Measurements from ENCODE around the gene PLXNA2. TPM values are rescaled to one million over a fixed set of nuclear protein-coding genes. Genes with fewer than 3 reads are reported as not detected.

Gene PLXNA2
- polyA plus RNA-seq, 2 of the 4 experiments (the other 2 are of a cell fraction): 0.36 to 0.87 TPM

DNA sequence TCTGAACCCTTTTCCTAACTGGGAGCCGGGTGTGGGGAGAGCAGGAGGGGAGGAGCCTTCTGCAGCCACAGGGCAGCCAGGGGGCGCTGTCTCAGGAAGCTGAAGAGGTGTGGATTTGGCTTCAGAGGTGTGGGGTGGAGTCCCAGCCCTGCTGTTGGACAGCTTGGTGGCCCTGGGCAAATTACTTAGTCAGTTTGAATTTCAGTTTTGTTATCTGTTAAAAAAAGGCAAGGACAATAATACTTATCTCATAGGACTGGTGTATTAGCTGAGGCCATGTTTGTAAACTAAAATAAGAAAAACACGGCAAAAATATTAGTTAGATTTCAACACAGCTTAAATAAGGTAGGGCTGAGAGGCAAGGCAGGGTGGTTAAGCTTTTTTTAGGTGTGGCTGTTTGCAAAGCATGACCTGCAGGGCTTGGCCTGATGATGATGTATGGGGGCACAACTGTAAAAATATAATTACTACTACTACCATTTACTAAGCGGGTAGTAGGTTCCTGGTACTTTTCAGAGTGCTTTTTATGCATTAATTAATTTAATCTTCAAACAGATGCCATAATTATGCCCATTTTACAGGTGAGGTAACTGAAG is 111.8 kb downstream of the PLXNA2 start (continued):
- TF ChIP-seq, protein P1, sequence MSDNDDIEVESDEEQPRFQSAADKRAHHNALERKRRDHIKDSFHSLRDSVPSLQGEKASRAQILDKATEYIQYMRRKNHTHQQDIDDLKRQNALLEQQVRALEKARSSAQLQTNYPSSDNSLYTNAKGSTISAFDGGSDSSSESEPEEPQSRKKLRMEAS (IDR thresholded peaks at IDR 0.05): 0 out of 2 replicates have a peak, but pooled peaks have one; percentile 39
- TF ChIP-seq NPAS2 (CRISPR knock-in tag; IDR thresholded peaks at IDR 0.05; ENCODE audit: borderline replicate concordance): no peak

DNA sequence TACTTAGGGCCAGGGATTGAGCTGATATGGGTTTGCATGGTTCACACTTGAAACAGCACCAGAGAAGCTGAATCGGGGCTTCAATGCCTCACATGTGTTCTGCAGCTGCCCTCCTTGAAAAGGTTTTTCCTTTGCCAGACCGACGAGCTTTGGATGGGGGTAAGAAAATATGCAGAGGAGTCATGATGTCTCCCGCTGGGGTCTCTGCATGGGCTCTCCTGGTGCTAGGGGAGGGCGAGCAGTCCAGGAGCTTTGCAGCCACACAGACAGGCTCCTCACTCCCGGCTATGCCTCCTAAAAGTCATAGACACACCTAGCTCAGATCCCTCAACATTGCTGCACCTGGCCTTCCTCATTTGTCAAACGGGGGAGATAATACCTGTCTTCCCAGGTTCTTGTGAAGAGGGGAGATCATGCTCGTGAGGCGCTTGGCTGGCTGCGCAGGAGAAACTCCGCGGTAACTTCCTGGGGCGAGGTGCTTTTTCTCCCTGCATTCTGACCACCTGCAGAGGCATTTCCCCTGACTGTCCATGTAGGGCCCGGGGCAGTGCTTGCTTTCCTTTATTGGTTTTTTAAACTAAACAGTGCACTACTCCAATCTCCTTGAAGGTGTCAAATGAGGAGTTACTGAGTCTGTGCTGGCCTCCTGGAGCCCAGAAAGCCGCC is 112.4 kb downstream of the PLXNA2 start:
- Histone ChIP-seq H3K9me3 (no peaks in the 10 kb centered on the region), H3K27ac (peak overlapping the region; percentile 4 to 33; a peak in 3 of 6 replicates), H3K4me2 (peak overlapping the region; percentile 59), H3K4me3 (no peak overlapping the region), H3K4me1 (peaks cover 10% of the 10 kb centered on the region; the same call in 2 of the 3 replicates)
- FAIRE-seq: no peak
- WGBS (ENCODE audit: missing lambda C conversion rate): 30% methylated on average over 15 of the region's 15 CpGs
- DNase-seq (ENCODE audit: low read depth in 1 of 2, low spot score in 1 of 2): no peak
- peak; percentile 62 to 74 for ATAC-seq
- ChIA-PET CTCF (interaction anchor here (0.6 to 26.1 kb wide), 56 partner anchors 8 to 309 kb away, joined by 3 to 417 read pairs (median 4); partner anchors contain the start of gene PLXNA2), POLR2A (interaction anchor here (0.8 to 1.3 kb wide), 3 partner anchors 52 to 113 kb away, joined by 3 to 4 read pairs (median 3); no protein-coding TSS in a partner anchor)
- TF ChIP-seq SREBF2 (IDR thresholded peaks at IDR 0.05) (no peak), HOXA7 (CRISPR knock-in tag; IDR thresholded peaks at IDR 0.05) (no peak), CBX2 (IDR thresholded peaks at IDR 0.05; ENCODE audit: borderline replicate concordance, low read depth) (no peak)
- TF ChIP-seq, protein P2, sequence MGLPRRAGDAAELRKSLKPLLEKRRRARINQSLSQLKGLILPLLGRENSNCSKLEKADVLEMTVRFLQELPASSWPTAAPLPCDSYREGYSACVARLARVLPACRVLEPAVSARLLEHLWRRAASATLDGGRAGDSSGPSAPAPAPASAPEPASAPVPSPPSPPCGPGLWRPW (IDR thresholded peaks at IDR 0.05): no peak

DNA sequence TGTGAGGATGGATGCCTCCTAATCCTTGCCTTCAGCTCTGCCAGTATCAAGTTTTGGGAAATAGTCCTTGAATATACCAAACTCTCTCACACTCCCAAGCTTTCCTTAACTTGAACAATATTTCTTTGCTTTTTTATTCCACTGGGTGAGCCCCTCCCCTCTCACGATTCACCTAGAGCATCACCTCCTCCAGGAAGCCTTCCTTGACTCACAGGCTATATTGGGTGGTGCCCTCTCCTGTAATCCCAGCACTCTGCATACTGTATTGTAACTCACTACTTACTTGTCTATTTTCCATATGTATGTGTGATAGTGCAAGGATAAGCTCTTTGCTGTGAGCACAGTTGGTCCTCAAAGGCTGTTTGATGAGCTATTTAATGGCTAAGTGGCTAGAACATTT is 114.7 kb downstream of the PLXNA2 start:
- Histone ChIP-seq H3K4me3 (no peak overlapping the region), H3K9me3 (no peaks in the 10 kb centered on the region), H3K4me1 (peaks cover 10% of the 10 kb centered on the region; the same call in 2 of the 3 replicates), H3K27ac (no peak overlapping the region), H3K4me2 (no peak overlapping the region)
- POLR2A ChIA-PET: no interaction called here
- TF ChIP-seq KDM5A (IDR thresholded peaks at IDR 0.05) (no peak), SREBF2 (IDR thresholded peaks at IDR 0.05) (no peak), FOXS1 (CRISPR knock-in tag; IDR thresholded peaks at IDR 0.05) (no peak), SMC3 (IDR thresholded peaks at IDR 0.05) (no peak), RFX5 (IDR thresholded peaks at IDR 0.05) (no peak), ZSCAN20 (CRISPR knock-in tag; IDR thresholded peaks at IDR 0.05) (no peak), ZFP36 (IDR thresholded peaks at IDR 0.05; ENCODE audit: borderline replicate concordance, partially characterized antibody) (peak; percentile 52), CBX8 (IDR thresholded peaks at IDR 0.05) (no peak), HOXB13 (CRISPR knock-in tag; IDR thresholded peaks at IDR 0.05; ENCODE audit: low read depth) (no peak)
- DNase-seq (ENCODE audit: low read depth in 1 of 2, low spot score in 1 of 2): no peak
- WGBS (ENCODE audit: missing lambda C conversion rate): 56% methylated on average over 1 of the region's 1 CpG
- no peak for FAIRE-seq
- CTCF ChIA-PET: interaction anchor here (0.9 to 26.1 kb wide), 9 partner anchors 9 to 123 kb away, joined by 3 to 417 read pairs (median 7); partner anchors contain the start of gene PLXNA2
- no peak for ATAC-seq

DNA sequence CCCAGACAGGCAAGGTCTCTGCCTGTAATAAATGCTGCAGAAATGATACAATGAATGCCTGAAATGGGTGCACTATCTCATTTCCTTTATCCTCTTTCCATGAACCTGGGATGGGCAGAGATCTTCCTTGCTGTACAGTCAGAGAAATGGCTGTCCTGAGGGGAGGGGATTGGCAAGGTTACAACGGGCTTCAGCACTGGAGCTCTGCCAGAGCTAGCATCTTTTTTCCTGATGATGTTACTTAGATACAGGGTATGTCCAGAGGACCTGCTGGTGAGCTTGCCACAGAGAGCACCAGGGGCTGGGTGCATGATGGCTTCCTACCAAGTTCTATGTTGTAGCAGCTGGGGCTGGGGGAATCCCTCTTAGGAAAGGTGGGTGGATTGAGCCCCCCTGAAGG is 115.1 kb downstream of the PLXNA2 start:
- Histone ChIP-seq H3K4me3 (no peak overlapping the region), H3K27ac (no peak overlapping the region), H3K4me2 (no peak overlapping the region), H3K9me3 (no peaks in the 10 kb centered on the region), H3K4me1 (peaks cover 10% of the 10 kb centered on the region; the same call in 2 of the 3 replicates)
- ATAC-seq: no peak
- ChIA-PET CTCF (interaction anchor here (0.6 to 26.1 kb wide), 10 partner anchors 9 to 1441 kb away, joined by 3 to 417 read pairs (median 7); partner anchors contain the start of gene PLXNA2), POLR2A (no interaction called here)
- no peak for FAIRE-seq
- TF ChIP-seq BHLHE40 (IDR thresholded peaks at IDR 0.05; ENCODE audit: low read depth, low read length) (no peak), HOXB5 (CRISPR knock-in tag; IDR thresholded peaks at IDR 0.05) (no peak), HDAC2 (IDR thresholded peaks at IDR 0.05) (no peak), ZSCAN20 (CRISPR knock-in tag; IDR thresholded peaks at IDR 0.05) (no peak), SMC3 (IDR thresholded peaks at IDR 0.05) (no peak)
- DNase-seq (ENCODE audit: low read depth in 1 of 2, low spot score in 1 of 2): no peak
- WGBS (ENCODE audit: missing lambda C conversion rate): 0% methylated on average over 1 of the region's 1 CpG
